ENCODE results near the gene SMU1.
"Not testable (repeated sequence)": the region's sequence is repeated elsewhere in the genome, so short reads cannot be mapped to it uniquely, and the experiment has no call there.

SMU1 gene

DNA sequence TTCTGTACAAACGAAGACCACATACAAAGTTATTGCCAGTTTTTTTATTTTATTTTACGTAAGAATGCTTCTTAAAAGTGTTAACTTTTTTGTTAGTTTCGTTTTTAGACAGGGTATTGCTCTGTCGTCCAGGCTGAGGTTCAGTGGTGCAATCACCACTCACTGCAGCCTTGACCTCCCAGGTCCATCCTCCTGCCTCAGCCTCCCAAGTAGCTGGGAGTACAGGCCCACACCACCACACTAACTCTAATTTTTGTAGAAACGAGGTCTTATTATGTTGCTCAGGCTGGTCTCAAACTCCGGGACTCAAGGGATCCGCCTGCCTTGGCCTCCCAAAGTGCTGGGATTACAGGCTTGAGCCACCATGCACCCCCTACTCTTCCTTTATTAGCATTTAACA, 53.7 kb downstream of the SMU1 start:
- Histone ChIP-seq H3K4me2 (peak overlapping the region; percentile 92), H3K9me3 (no peaks in the 10 kb centered on the region), H3K4me3 (no peak overlapping the region), H3K27me3 (no peaks in the 10 kb centered on the region), H3K36me3 (peaks cover 30% of the 10 kb centered on the region), H3K27ac (no peak overlapping the region), H3K4me1 (peaks cover 41% of the 10 kb centered on the region), H4K20me1 (peaks cover 38% of the 10 kb centered on the region), H3K9ac (no peak overlapping the region)
- TF ChIP-seq Cebpa-rat (IDR thresholded peaks at IDR 0.05): no peak

DNA sequence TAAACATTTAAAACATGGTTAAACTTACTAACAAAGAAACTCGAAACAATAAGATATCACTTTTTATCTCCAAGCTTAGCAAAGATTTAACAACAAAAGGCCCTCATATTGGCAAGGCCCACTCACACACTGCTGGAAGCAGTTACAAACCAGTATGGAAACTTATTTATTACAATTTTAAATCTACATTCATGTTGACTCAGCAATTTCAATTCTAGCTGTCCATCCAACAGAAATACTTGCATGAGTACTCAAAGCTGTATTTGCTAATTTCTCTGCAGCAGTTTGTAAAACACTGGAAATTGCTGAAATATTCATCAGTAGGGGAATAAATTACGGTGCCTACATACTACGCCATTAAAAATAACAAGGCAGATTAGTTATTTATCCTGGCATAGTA, 54.2 kb downstream of the SMU1 start:
- Histone ChIP-seq H4K20me1 (peaks cover 34% of the 10 kb centered on the region), H3K27ac (no peak overlapping the region)

DNA sequence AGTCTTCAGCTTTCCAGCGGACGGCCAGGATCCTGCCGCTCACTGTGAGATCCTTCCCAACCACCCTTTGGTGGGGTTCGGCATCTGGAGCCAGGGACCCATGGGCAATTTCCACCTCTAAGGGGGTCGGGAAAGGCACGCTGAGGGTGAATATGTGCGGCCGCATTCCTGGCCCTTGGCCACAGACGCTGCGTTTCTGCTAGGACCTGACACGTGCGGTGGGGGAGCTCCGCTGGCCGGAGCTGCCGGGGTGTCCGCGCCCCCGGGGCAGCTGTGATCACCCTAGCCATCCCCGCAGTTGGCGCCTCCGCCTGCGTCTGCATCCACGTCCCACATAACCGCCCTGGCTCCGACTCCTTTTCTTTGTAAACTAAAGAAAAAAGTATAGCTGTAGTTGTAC, 56.7 kb downstream of the SMU1 start:
- no peaks in the 10 kb centered on the region for H3K27me3 ChIP-seq
- peaks cover 15% of the 10 kb centered on the region; the same call in 1 of the 2 replicates for H4K20me1 ChIP-seq
- peaks cover 20% of the 10 kb centered on the region for H3K36me3 ChIP-seq
- H3K4me3 ChIP-seq: no peak overlapping the region
- no peaks in the 10 kb centered on the region for H3K9me3 ChIP-seq
- H3K9ac ChIP-seq: no peak overlapping the region
- no peak overlapping the region for H3K4me2 ChIP-seq
- H3K4me1 ChIP-seq: peaks cover 23% of the 10 kb centered on the region
- no peak for TF ChIP-seq Cebpa-rat (IDR thresholded peaks at IDR 0.05)
- H3K27ac ChIP-seq: no peak overlapping the region

More for the DNA sequence above, 54.2 kb downstream of the SMU1 start:
- peak overlapping the region; percentile 92; the same call in 1 of the 2 replicates for H3K4me2 ChIP-seq
- peaks cover 36% of the 10 kb centered on the region for H3K4me1 ChIP-seq
- TF ChIP-seq Cebpa-rat (IDR thresholded peaks at IDR 0.05): no peak
- H3K4me3 ChIP-seq: no peak overlapping the region
- peaks cover 29% of the 10 kb centered on the region for H3K36me3 ChIP-seq
- no peak overlapping the region for H3K9ac ChIP-seq
- no peaks in the 10 kb centered on the region for H3K9me3 ChIP-seq
- no peaks in the 10 kb centered on the region for H3K27me3 ChIP-seq

DNA sequence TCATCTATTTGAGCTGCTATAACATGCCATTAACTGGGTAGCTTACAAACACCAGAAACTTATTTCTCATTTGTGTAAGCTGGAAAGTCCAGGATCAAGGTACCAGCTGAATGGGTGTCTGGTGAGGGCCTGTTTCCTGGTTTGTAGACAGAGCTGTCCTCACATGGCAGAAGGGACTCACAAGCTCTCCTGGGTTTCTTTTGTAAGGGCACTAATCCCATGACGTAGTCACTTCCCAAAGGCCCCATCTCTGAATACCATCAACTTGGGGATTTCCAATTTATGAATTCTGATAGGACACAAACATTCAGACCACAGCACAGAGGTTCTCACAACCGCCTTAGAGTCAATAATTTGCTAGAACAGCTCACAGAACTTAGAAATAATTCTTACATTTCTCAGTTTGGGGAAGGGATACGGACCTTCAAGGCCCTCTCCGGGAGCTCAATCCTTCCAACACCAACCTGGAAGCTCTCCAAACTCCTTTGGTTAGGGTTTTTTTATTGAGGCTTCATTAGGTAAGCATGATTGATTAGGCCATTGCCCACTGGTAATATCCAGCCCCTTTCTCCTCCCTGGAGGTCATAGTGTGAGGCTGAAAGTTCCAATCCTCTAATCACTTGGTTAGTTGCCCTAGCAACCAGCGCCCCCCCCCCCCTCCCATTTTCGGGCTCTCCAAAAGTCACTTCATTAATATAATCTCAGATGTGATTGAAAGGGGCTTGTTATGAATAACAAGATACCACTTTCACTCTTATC, 59.0 kb downstream of the SMU1 start:
- Histone ChIP-seq H3K9ac (no peak overlapping the region), H3K4me2 (no peak overlapping the region), H3K4me1 (peaks cover 3% of the 10 kb centered on the region), H3K9me3 (no peaks in the 10 kb centered on the region), H3K4me3 (no peak overlapping the region), H3K27ac (no peak overlapping the region), H3K27me3 (no peaks in the 10 kb centered on the region), H4K20me1 (peaks cover 17% of the 10 kb centered on the region; the same call in 1 of the 2 replicates), H3K36me3 (peaks cover 20% of the 10 kb centered on the region)
- TF ChIP-seq Cebpa-rat (IDR thresholded peaks at IDR 0.05): no peak

DNA sequence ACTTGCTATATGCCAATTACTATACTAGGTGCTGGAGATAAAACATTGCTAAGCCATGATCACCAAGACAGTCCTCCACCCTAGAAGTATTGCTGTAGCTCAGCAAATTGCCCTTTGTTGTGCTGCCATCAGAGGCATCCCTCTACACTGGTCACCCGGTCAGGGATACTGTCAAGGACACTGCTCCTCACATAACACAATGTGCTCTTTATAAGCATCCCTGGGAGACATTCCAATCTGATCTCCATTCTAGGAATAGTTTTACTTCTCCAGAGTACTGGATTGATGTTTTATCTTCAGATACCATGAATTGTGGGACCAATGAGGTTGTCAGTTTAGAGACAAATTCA, 61.8 kb downstream of the SMU1 start:
- Histone ChIP-seq H3K4me3 (no peak overlapping the region), H4K20me1 (peaks cover 8% of the 10 kb centered on the region; the same call in 1 of the 2 replicates), H3K36me3 (peaks cover 8% of the 10 kb centered on the region), H3K27me3 (no peaks in the 10 kb centered on the region), H3K4me1 (no peaks in the 10 kb centered on the region), H3K9me3 (no peaks in the 10 kb centered on the region), H3K9ac (no peak overlapping the region), H3K4me2 (no peak overlapping the region), H3K27ac (no peak overlapping the region)
- TF ChIP-seq Cebpa-rat (IDR thresholded peaks at IDR 0.05): no peak

DNA sequence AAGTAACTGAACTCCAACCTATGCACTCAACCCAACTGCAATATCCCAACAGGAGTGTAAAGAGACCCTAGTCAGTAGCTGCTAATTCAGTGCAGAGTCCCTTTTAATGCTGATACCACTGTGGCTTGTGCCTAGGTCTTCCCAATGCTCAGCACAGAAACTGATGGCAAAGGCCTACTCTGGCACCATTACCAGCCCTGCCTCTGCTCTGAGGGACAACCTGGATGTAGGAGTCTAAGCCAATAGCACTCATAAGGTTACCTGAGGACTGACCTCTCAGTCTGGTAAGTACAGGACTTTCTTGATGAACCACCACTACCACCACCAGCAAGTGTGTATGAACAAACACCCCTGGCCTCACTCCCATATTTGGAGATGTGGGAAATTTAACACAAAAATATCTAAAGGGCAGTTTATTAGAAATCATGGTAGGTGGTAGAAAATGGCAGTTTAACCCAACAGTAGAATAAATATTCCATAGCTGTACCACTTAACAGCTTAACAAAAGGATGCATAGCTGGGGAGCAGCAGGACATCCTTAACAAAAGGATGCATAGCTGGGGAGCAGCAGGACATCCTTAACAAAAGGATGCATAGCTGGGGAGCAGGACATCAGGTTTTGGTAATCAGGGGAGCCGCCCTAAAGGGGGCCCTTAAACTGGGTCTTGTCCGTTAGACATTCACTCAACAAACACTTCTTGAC, 62.4 kb downstream of the SMU1 start:
- Histone ChIP-seq H3K4me3 (no peak overlapping the region), H3K27me3 (no peaks in the 10 kb centered on the region), H3K9ac (no peak overlapping the region), H3K36me3 (peaks cover 4% of the 10 kb centered on the region; the same call in 1 of the 2 replicates), H3K27ac (no peak overlapping the region), H3K4me1 (no peaks in the 10 kb centered on the region), H3K4me2 (no peak overlapping the region), H3K9me3 (no peaks in the 10 kb centered on the region), H4K20me1 (0 out of 2 replicates have a peak, but pooled peaks cover 5% of the 10 kb centered on the region)
- TF ChIP-seq Cebpa-rat (IDR thresholded peaks at IDR 0.05): no peak

DNA sequence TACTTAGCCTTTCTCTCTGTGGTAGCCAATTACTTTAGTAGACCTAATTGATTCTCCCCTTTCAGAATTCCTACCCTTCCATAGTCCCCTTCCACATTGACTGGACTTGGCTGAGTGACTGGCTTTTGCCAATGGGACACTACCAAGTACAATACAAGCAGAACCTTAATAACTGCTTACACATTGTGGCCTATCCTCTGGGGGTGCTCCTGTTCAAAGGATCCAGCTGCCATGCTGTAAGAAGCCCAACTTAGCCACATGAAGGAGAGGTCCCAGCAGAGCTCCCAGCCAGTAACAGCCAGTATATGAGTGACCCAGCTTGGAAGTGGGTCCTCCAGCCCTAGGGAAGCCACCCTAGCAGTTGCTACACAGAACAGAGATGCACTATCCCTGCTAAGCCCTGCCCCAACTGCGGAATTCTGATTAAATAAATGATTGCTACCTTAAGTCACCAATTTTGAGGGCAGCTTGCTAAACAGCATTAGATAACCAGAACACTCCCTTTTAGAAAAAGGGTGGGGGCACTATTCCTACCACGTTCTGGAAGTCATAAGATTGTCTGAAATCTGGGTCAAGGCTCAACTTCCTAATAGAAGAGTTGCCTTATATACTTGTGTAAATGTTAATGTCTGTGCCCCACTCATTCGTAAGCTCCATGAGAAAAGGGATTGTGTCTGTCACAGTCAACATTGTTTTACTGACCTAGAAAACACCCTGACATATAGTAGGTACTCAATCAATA, 64.0 kb downstream of the SMU1 start:
- Histone ChIP-seq H4K20me1 (0 out of 2 replicates have a peak, but pooled peaks cover 5% of the 10 kb centered on the region), H3K27ac (no peak overlapping the region), H3K4me3 (no peak overlapping the region), H3K36me3 (peaks cover 4% of the 10 kb centered on the region; the same call in 1 of the 2 replicates), H3K4me2 (no peak overlapping the region), H3K4me1 (no peaks in the 10 kb centered on the region), H3K9me3 (no peaks in the 10 kb centered on the region), H3K9ac (no peak overlapping the region), H3K27me3 (no peaks in the 10 kb centered on the region)
- no peak for TF ChIP-seq Cebpa-rat (IDR thresholded peaks at IDR 0.05)

DNA sequence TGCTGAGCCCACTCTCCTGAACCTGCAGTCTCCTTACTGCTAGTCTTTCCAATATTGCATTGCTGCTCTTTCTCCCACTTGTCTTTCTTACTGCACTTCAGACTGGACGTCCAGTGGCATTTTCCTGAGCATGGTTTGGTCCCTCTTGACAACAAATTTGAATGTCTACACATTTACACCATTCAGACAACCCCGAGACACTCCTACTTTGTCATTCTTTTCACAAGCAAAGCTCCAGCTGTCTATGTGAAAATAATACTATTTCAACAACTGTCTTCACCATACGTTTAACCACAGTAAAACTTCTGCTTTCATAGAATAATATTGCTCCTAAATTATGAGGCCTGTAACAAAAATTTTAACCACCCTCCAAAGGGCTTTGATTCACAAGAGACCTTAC, 64.6 kb downstream of the SMU1 start:
- H3K4me2 ChIP-seq: no peak overlapping the region
- H3K36me3 ChIP-seq: no peaks in the 10 kb centered on the region
- no peak overlapping the region for H3K9ac ChIP-seq
- no peaks in the 10 kb centered on the region for H3K27me3 ChIP-seq
- H3K9me3 ChIP-seq: no peaks in the 10 kb centered on the region
- no peaks in the 10 kb centered on the region for H3K4me1 ChIP-seq
- TF ChIP-seq Cebpa-rat (IDR thresholded peaks at IDR 0.05): no peak
- H4K20me1 ChIP-seq: 0 out of 2 replicates have a peak, but pooled peaks cover 5% of the 10 kb centered on the region
- no peak overlapping the region for H3K27ac ChIP-seq
- no peak overlapping the region for H3K4me3 ChIP-seq

DNA sequence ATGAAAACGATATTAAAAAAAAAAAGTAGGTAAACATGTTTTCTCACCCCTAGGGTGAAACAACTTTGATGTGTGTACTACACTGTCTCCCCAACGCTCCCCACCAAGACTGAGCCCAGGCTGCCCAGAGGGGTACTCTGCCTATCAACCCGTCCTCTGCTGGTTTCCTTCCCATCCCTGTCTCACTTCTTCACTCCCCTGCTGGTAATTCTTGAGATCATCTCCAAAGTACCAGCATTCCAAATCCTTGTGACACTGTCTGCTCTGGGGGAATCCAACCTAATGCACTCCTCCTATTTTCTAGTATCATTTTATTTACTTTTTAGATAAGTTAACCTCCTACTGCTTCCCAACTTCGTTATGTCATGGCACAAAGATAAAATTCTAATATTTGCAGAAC, 68.7 kb downstream of the SMU1 start:
- no peaks in the 10 kb centered on the region for H3K36me3 ChIP-seq
- 0 out of 2 replicates have a peak, but pooled peaks cover 5% of the 10 kb centered on the region for H4K20me1 ChIP-seq
- no peak overlapping the region for H3K4me3 ChIP-seq
- H3K9me3 ChIP-seq: no peaks in the 10 kb centered on the region
- H3K9ac ChIP-seq: no peak overlapping the region
- H3K4me1 ChIP-seq: peaks cover under 1% of the 10 kb centered on the region; the same call in 1 of the 2 replicates
- TF ChIP-seq Cebpa-rat (IDR thresholded peaks at IDR 0.05): no peak
- no peaks in the 10 kb centered on the region for H3K27me3 ChIP-seq
- H3K27ac ChIP-seq: no peak overlapping the region
- no peak overlapping the region for H3K4me2 ChIP-seq

DNA sequence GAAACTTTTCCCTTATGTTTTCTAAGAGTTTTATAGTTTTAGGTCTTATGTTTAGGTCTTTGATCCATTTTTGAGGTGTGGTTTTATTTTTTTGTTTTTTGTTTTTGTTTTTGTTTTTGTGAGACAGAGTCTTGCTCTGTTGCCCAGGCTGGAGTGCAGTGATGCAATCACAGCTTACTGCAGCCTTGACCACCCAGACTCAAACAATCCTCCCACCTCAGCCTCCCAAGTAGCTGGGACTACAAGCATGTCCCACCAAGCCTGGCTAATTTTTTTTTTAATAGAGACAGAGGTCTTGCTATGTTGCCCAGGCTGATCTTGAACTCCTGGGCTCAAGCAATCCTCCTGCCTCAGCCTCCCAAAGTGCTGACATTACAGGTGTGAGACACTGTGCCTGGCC, 71.1 kb downstream of the SMU1 start:
- H3K4me3 ChIP-seq, H3K27me3 ChIP-seq, H4K20me1 ChIP-seq, H3K9me3 ChIP-seq, H3K4me2 ChIP-seq, H3K36me3 ChIP-seq, H3K9ac ChIP-seq, H3K27ac ChIP-seq: not testable (repeated sequence)
- H3K4me1 ChIP-seq: peaks cover 17% of the 10 kb centered on the region

DNA sequence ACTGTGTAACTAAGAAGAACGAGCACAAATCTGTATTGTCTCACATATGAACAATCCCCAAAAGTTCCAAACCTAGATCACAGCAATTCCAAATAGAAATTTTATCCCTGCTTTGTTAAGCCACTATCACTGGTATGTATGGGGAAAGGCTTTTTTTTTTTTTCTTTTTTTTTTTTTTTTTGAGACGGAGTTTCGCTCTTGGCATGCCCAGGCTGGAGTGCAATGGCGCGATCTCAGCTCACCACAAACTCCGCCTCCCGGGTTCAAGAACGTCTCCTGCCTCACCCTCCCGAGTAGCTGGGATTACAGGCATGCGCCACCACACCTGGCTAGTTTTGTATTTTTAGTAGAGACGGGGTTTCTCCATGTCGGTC, 75.8 kb downstream of the SMU1 start:
- H3K27ac ChIP-seq: peak overlapping the region; percentile 66

More for the DNA sequence above, 75.8 kb downstream of the SMU1 start:
- H3K27me3 ChIP-seq, H3K9me3 ChIP-seq: not testable (repeated sequence)
- H3K4me3 ChIP-seq: peak overlapping the region; percentile 81
- peak overlapping the region; percentile 86 for H3K4me2 ChIP-seq
- H3K9ac ChIP-seq: peak overlapping the region; percentile 87
- H3K36me3 ChIP-seq: peaks cover 25% of the 10 kb centered on the region
- peaks cover 11% of the 10 kb centered on the region; the same call in 1 of the 2 replicates for H4K20me1 ChIP-seq
- H3K4me1 ChIP-seq: peaks cover 22% of the 10 kb centered on the region
